ENCODE measurements around the gene RHCG. TPM values are rescaled to one million over a fixed set of nuclear protein-coding genes. Genes with fewer than 3 reads are reported as not detected.
A peak's percentile ranks its signal among the peaks of the same experiment; 100 is the strongest.

Gene RHCG
- total and polyA plus RNA-seq, 2 of the 13 experiments (the other 11 are each of a cell fraction or from before 2014, with no cell fraction given), result not detected

DNA sequence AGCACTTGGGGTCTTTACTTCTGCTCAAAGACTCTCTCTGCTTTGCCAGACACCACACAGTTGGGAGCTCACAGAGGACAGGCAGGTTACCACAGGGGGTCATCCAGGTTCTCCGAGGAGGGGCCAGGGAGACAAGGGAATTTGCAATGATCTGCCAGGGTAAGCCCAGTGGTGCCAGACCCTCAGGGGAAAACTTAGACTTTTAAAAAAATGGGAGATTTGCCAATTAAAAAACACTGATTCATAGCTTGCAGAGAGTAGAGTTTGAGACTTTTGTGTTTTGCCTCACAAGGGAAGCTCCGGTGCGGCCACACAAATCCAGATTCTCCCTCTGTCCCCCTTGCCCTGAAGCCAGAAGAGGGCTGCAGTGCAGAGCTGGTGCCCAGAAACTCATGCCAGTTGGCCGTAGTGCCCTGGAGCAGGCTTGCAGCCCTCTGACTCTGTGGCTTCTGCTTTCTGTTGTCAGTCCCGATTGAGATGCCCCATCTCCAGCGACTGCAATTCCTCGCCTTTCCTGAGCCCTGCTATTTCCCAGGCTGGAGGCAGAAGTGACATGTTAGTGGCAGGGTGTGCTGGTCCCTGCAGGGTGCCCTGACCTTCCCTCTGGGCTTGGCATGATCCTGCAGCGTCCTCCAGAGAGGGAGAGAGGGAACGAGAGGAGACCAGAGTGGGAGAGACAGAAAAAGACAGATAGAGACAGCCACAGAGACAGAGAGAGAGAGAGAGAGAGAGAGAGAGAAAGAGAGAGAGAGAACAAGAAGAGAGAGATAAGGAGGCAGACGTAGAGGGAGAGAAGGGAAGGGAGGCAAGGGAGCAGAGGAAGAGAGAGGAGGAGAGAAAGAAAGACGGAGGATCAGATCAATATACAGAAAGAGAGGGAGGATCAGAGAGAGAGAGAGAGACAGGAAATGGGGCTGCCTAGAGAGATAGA lies 46.0 kb downstream of the RHCG start:
- Histone ChIP-seq H3K27me3 (ENCODE audit: control insufficient read depth in 1 of 2, insufficient read depth in 2 of 2, low read length in 2 of 2) (peaks cover 5 to 31% of the 10 kb centered on the region in 2 experiments; a peak in 4 of 5 replicates), H3K36me3 (replicated peaks in 1 of 2; ENCODE audit: control insufficient read depth in 1 of 2, insufficient read depth in 2 of 2, low read length in 2 of 2) (no peaks in the 10 kb centered on the region), H2AFZ (ENCODE audit: low read length) (no peak overlapping the region), H3K27ac (ENCODE audit: extremely low read length, insufficient read depth, low read length) (no peak overlapping the region), H3K4me1 (ENCODE audit: insufficient read depth, low read length) (peaks cover 7% of the 10 kb centered on the region), H3K9me3 (ENCODE audit: low read length) (no peaks in the 10 kb centered on the region), H3K4me3 (replicated peaks in 1 of 3; ENCODE audit: insufficient read depth in 1 of 3, low read depth in 2 of 3, low read length in 3 of 3) (no peak overlapping the region), H3K79me2 (ENCODE audit: insufficient read depth, low read length) (no peaks in the 10 kb centered on the region), H3K9ac (ENCODE audit: insufficient read depth, low read depth, low read length) (no peak overlapping the region), H4K20me1 (ENCODE audit: insufficient read depth, low read length) (no peaks in the 10 kb centered on the region), H3K4me2 (ENCODE audit: low read depth, low read length) (no peak overlapping the region)
- CTCF ChIA-PET (ENCODE audit: low intra/inter-chr PET ratio, low total read pairs), result no interaction called here
- TF ChIP-seq ZNF775 (CRISPR knock-in tag; IDR thresholded peaks at IDR 0.05; ENCODE audit: borderline replicate concordance) (no peak), ZFX (CRISPR knock-in tag; IDR thresholded peaks at IDR 0.05; ENCODE audit: low read depth) (no peak), NONO (IDR thresholded peaks at IDR 0.05) (peak; percentile 49; the same call in 1 of the 2 replicates), NONO (CRISPR knock-in tag; conservative IDR thresholded peaks at IDR 0.05) (no peak)
- POLR2A ChIA-PET, result no interaction called here
- DNase-seq (ENCODE audit: low spot score) (no peak), ATAC-seq (peak; percentile 79), FAIRE-seq (no peak)
- intact Hi-C loops (cut with micrococcal nuclease; ENCODE audit: unreplicated experiment) (no loop called here), in situ Hi-C loops (cut with HindIII; ENCODE audit: extremely low pct_ligation_motif_present, low pct_unique_long_range_greater_than_20kb) (no loop called here)
- WGBS (ENCODE audit: low lambda C conversion rate), result 21% methylated on average over 11 of the region's 11 CpGs
- no TSS peak for BruUV-seq (replicated peaks)

DNA sequence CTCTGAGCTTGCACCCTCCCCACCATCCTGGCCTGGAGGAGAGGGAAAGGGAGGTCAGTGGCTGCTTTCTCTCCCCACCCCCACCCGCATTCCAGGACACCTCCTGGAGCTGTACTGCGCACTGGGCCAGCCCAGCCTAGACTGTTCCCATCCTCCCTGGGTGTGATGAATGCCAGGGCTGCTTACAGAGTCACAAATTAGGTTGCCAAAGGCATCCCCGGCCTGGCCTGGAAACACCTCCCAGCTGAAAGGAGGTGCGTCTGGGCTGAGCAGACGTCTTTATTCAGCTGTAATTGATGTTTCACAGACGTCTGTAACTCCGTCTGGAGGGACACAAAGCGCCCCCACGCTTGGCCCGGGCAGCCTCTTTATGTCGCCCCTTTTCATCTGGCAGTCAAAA lies 47.6 kb downstream of the RHCG start:
- Histone ChIP-seq H2AFZ (ENCODE audit: low read length) (no peak overlapping the region), H4K20me1 (ENCODE audit: insufficient read depth, low read length) (no peaks in the 10 kb centered on the region), H3K4me3 (replicated peaks in 1 of 3; ENCODE audit: insufficient read depth in 1 of 3, low read depth in 2 of 3, low read length in 3 of 3) (no peak overlapping the region), H3K4me2 (ENCODE audit: low read depth, low read length) (no peak overlapping the region), H3K4me1 (ENCODE audit: insufficient read depth, low read length) (no peaks in the 10 kb centered on the region), H3K36me3 (replicated peaks in 1 of 2; ENCODE audit: control insufficient read depth in 1 of 2, insufficient read depth in 2 of 2, low read length in 2 of 2) (no peaks in the 10 kb centered on the region), H3K27ac (ENCODE audit: extremely low read length, insufficient read depth, low read length) (no peak overlapping the region), H3K9me3 (ENCODE audit: low read length) (no peaks in the 10 kb centered on the region), H3K27me3 (ENCODE audit: control insufficient read depth in 1 of 2, insufficient read depth in 2 of 2, low read length in 2 of 2) (peaks cover 5 to 31% of the 10 kb centered on the region in 2 experiments; a peak in 4 of 5 replicates), H3K9ac (ENCODE audit: insufficient read depth, low read depth, low read length) (no peak overlapping the region), H3K79me2 (ENCODE audit: insufficient read depth, low read length) (no peaks in the 10 kb centered on the region)
- FAIRE-seq (no peak), ATAC-seq (no peak; the same call in 2 of the 3 replicates), DNase-seq (ENCODE audit: low spot score) (no peak)
- in situ Hi-C loops (cut with HindIII; ENCODE audit: extremely low pct_ligation_motif_present, low pct_unique_long_range_greater_than_20kb) (no loop called here), intact Hi-C loops (cut with micrococcal nuclease; ENCODE audit: unreplicated experiment) (no loop called here)
- POLR2A ChIA-PET, result no interaction called here
- BruUV-seq (replicated peaks), result no TSS peak
- CTCF ChIA-PET (ENCODE audit: low intra/inter-chr PET ratio, low total read pairs), result no interaction called here
- WGBS (ENCODE audit: low lambda C conversion rate), result 0% methylated on average over 6 of the region's 11 CpGs
- no peak for TF ChIP-seq ZIK1 (CRISPR knock-in tag; IDR thresholded peaks at IDR 0.05; ENCODE audit: borderline replicate concordance, low read depth)
- TF ChIP-seq ZFP62 (CRISPR knock-in tag; IDR thresholded peaks at IDR 0.05), result no peak
- TF ChIP-seq HMGXB3 (CRISPR knock-in tag; IDR thresholded peaks at IDR 0.05; ENCODE audit: borderline replicate concordance), result no peak
- TF ChIP-seq, protein P1, sequence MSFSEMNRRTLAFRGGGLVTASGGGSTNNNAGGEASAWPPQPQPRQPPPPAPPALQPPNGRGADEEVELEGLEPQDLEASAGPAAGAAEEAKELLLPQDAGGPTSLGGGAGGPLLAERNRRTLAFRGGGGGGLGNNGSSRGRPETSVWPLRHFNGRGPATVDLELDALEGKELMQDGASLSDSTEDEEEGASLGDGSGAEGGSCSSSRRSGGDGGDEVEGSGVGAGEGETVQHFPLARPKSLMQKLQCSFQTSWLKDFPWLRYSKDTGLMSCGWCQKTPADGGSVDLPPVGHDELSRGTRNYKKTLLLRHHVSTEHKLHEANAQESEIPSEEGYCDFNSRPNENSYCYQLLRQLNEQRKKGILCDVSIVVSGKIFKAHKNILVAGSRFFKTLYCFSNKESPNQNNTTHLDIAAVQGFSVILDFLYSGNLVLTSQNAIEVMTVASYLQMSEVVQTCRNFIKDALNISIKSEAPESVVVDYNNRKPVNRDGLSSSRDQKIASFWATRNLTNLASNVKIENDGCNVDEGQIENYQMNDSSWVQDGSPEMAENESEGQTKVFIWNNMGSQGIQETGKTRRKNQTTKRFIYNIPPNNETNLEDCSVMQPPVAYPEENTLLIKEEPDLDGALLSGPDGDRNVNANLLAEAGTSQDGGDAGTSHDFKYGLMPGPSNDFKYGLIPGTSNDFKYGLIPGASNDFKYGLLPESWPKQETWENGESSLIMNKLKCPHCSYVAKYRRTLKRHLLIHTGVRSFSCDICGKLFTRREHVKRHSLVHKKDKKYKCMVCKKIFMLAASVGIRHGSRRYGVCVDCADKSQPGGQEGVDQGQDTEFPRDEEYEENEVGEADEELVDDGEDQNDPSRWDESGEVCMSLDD (CRISPR knock-in tag; IDR thresholded peaks at IDR 0.05; ENCODE audit: borderline replicate concordance), result no peak
- TF ChIP-seq SMYD3 (CRISPR knock-in tag; IDR thresholded peaks at IDR 0.05), result no peak
- no peak for TF ChIP-seq KLF16 (CRISPR knock-in tag; IDR thresholded peaks at IDR 0.05)
